ENCODE results near the gene SPR. TPM values are rescaled to one million over a fixed set of nuclear protein-coding genes. Genes with fewer than 3 reads are reported as not detected.
A peak's percentile ranks its signal among the peaks of the same experiment; 100 is the strongest.

SPR gene
- total and polyA plus RNA-seq, 2 of the 13 experiments (the other 11 are each of a cell fraction or from before 2014, with no cell fraction given), result 34.0 to 96.0 TPM

GRCh38 chr2:72916743-72917137 is 29.5 kb downstream of the SPR start (continued):
- TF ChIP-seq ZFP91 (CRISPR knock-in tag; IDR thresholded peaks at IDR 0.05; ENCODE audit: borderline replicate concordance), result peak; percentile 55; the same call in 1 of the 2 replicates
- TF ChIP-seq ZFP90 (CRISPR knock-in tag; IDR thresholded peaks at IDR 0.05; ENCODE audit: borderline replicate concordance), result peak; percentile 35; the same call in 1 of the 2 replicates
- peak; percentile 11; the same call in 1 of the 2 replicates for TF ChIP-seq ZBTB42 (CRISPR knock-in tag; IDR thresholded peaks at IDR 0.05)
- 0 out of 2 replicates have a peak, but pooled peaks have one; percentile 7 for TF ChIP-seq MEIS2 (CRISPR knock-in tag; IDR thresholded peaks at IDR 0.05)
- TF ChIP-seq SNAPC5 (CRISPR knock-in tag; IDR thresholded peaks at IDR 0.05; ENCODE audit: borderline replicate concordance), result no peak
- TF ChIP-seq ZNF746 (CRISPR knock-in tag; IDR thresholded peaks at IDR 0.05), result no peak
- 0 out of 2 replicates have a peak, but pooled peaks have one; percentile 23 for TF ChIP-seq ZNF564 (CRISPR knock-in tag; IDR thresholded peaks at IDR 0.05)
- 0 out of 2 replicates have a peak, but pooled peaks have one; percentile 14 for TF ChIP-seq ZNF784 (CRISPR knock-in tag; IDR thresholded peaks at IDR 0.05; ENCODE audit: borderline replicate concordance)
- TF ChIP-seq ZBTB4 (CRISPR knock-in tag; IDR thresholded peaks at IDR 0.05; ENCODE audit: borderline replicate concordance), result peak; percentile 5; the same call in 1 of the 2 replicates
- 0 out of 2 replicates have a peak, but pooled peaks have one; percentile 7 for TF ChIP-seq ZFX (CRISPR knock-in tag; IDR thresholded peaks at IDR 0.05; ENCODE audit: low read depth)
- 0 out of 2 replicates have a peak, but pooled peaks have one; percentile 30 for TF ChIP-seq ZNF264 (CRISPR knock-in tag; IDR thresholded peaks at IDR 0.05)
- TF ChIP-seq ZNF557 (CRISPR knock-in tag; IDR thresholded peaks at IDR 0.05), result 0 out of 2 replicates have a peak, but pooled peaks have one; percentile 4
- no peak for TF ChIP-seq ARNTL (CRISPR knock-in tag; IDR thresholded peaks at IDR 0.05)
- TF ChIP-seq ZNF83 (CRISPR knock-in tag; IDR thresholded peaks at IDR 0.05; ENCODE audit: borderline replicate concordance), result peak; percentile 22; the same call in 1 of the 2 replicates
- TF ChIP-seq BRD4 (CRISPR knock-in tag; IDR thresholded peaks at IDR 0.05), result 0 out of 2 replicates have a peak, but pooled peaks have one; percentile 36
- 0 out of 2 replicates have a peak, but pooled peaks have one; percentile 4 for TF ChIP-seq FOXJ3 (CRISPR knock-in tag; IDR thresholded peaks at IDR 0.05; ENCODE audit: borderline replicate concordance)
- no peak for TF ChIP-seq ZFP36 (IDR thresholded peaks at IDR 0.05; ENCODE audit: borderline replicate concordance, low read depth, low read length, partially characterized antibody)
- TF ChIP-seq ZNF101 (CRISPR knock-in tag; IDR thresholded peaks at IDR 0.05; ENCODE audit: borderline replicate concordance, low read depth), result no peak
- TF ChIP-seq ZNF773 (CRISPR knock-in tag; IDR thresholded peaks at IDR 0.05; ENCODE audit: borderline replicate concordance), result 0 out of 2 replicates have a peak, but pooled peaks have one; percentile 7
- 0 out of 2 replicates have a peak, but pooled peaks have one; percentile 16 for TF ChIP-seq ZNF761 (CRISPR knock-in tag; conservative IDR thresholded peaks at IDR 0.05)
- no peak for TF ChIP-seq YEATS2 (CRISPR knock-in tag; IDR thresholded peaks at IDR 0.05; ENCODE audit: borderline replicate concordance)
- no peak for TF ChIP-seq HCFC1 (IDR thresholded peaks at IDR 0.05; ENCODE audit: low read depth, low read length)
- TF ChIP-seq NFKB2 (CRISPR knock-in tag; IDR thresholded peaks at IDR 0.05; ENCODE audit: borderline replicate concordance), result 0 out of 2 replicates have a peak, but pooled peaks have one; percentile 11
